ENCODE measurements around the gene ABCB8. TPM values are rescaled to one million over a fixed set of nuclear protein-coding genes. Genes with fewer than 3 reads are reported as not detected.

Gene ABCB8
- total and polyA plus RNA-seq, 11 donors = 13.6 to 34.5 (median 26.0) TPM

DNA sequence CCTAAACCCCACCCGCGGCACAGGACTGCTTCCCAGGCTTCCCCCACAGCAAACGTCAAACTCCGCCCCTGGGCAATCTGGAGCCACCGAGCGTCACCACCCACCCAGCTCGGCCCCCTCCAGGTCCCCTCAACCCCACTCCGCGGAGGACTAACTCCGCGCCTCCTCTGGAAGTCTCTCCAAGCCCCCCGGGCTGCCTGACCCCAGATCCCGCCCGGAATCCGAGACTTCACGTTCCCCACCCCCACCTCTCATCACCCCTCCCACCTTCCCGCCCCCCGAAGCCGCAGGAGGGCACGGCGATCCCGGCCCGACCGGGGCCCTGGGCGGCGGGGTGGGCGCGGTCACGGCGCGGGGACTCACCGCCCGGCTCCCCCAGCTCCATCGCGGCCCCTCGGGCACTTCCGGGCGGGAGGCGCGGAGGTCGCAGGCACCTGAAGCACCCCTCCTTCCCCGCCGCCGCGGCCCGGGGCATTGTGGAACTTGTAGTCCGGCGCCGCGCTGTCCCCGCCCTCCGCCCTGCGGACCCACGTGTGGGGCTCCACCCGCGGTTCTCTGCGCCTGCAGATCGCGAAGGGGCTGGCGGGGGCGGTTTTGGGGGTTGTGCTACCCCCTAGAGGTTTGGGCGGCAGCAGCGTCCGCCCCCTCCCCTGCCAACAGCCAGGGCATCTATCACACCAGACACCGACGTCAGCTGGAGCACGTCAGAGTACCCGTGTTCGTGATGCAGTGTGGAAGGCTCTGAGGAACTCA, 55.0 kb downstream of the ABCB8 start, which contains the start of gene TMUB1:
Gene TMUB1, minus strand, starts transcription at position 423 of the 753 bp plus-strand sequence. CDS start 930 bp downstream, outside the sequence.
- H3K9me3 ChIP-seq = no peaks in the 10 kb centered on the region
- peak within 1 kb of the TSS; percentile 72 to 99 (median 90) for H3K4me3 ChIP-seq
- H3K27me3 ChIP-seq = no peaks in the 10 kb centered on the region
- 1 to 2% (median 1%) methylated on average over 23 to 69 of the region's 69 CpGs for WGBS, 4 donors
- peak within 1 kb of the TSS; percentile 78 to 99 (median 94) for H3K27ac ChIP-seq
- TF ChIP-seq, protein P1, sequence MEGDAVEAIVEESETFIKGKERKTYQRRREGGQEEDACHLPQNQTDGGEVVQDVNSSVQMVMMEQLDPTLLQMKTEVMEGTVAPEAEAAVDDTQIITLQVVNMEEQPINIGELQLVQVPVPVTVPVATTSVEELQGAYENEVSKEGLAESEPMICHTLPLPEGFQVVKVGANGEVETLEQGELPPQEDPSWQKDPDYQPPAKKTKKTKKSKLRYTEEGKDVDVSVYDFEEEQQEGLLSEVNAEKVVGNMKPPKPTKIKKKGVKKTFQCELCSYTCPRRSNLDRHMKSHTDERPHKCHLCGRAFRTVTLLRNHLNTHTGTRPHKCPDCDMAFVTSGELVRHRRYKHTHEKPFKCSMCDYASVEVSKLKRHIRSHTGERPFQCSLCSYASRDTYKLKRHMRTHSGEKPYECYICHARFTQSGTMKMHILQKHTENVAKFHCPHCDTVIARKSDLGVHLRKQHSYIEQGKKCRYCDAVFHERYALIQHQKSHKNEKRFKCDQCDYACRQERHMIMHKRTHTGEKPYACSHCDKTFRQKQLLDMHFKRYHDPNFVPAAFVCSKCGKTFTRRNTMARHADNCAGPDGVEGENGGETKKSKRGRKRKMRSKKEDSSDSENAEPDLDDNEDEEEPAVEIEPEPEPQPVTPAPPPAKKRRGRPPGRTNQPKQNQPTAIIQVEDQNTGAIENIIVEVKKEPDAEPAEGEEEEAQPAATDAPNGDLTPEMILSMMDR (IDR thresholded peaks at IDR 0.05) = no peak
- TF ChIP-seq POLR2A (IDR thresholded peaks at IDR 0.05) = peak in 1 of 2 donors; percentile 75
- H3K4me1 ChIP-seq = peaks cover 20 to 73% (median 57%) of the 10 kb centered on the region in 12 donors
- DNase-seq (peak; percentile 80 to 93 (median 87)), ATAC-seq (peak in 3 of 4 donors; percentile 15 to 37 (median 31))
- intact Hi-C loops (cut with DNase I) = loop anchor here in 1 of 10 donors (2.0 kb wide), 1 partner anchor 24 kb away; the partner anchor contains the start of gene SLC4A2
- no peaks in the 10 kb centered on the region for H3K36me3 ChIP-seq

GRCh38 chr7:151083824-151084160, 55.5 kb downstream of the ABCB8 start:
- Histone ChIP-seq H3K4me1 (peaks cover 20 to 73% (median 57%) of the 10 kb centered on the region in 12 donors), H3K27me3 (no peaks in the 10 kb centered on the region), H3K4me3 (peak overlapping the region; percentile 72 to 99 (median 90)), H3K9me3 (no peaks in the 10 kb centered on the region), H3K27ac (peak overlapping the region in 10 of 12 donors; percentile 78 to 99 (median 93)), H3K36me3 (no peaks in the 10 kb centered on the region)
- DNase-seq = no peak
- TF ChIP-seq POLR2A (IDR thresholded peaks at IDR 0.05) = no peak
- TF ChIP-seq, protein P1 (IDR thresholded peaks at IDR 0.05) = no peak
- WGBS, 4 donors = 26 to 44% (median 30%) methylated on average over 2 to 3 of the region's 3 CpGs
- intact Hi-C loops (cut with DNase I) = loop anchor here in 1 of 10 donors (2.0 kb wide), 1 partner anchor 25 kb away; the partner anchor contains the start of gene SLC4A2
- no peak for ATAC-seq

GRCh38 chr7:151085329-151085690, 57.1 kb downstream of the ABCB8 start:
- no peaks in the 10 kb centered on the region for H3K27me3 ChIP-seq
- peak overlapping the region in 10 of 12 donors; percentile 43 to 96 (median 79) for H3K4me3 ChIP-seq
- peak overlapping the region; percentile 67 to 95 (median 89) for H3K27ac ChIP-seq
- ATAC-seq (no peak), DNase-seq (no peak)
- WGBS, 4 donors = 21 to 38% (median 33%) methylated on average over 5 of the region's 5 CpGs
- no peaks in the 10 kb centered on the region for H3K9me3 ChIP-seq
- intact Hi-C loops (cut with DNase I) = no loop called here
- TF ChIP-seq POLR2A (IDR thresholded peaks at IDR 0.05) = no peak
- TF ChIP-seq, protein P1 (IDR thresholded peaks at IDR 0.05) = no peak
- H3K4me1 ChIP-seq = peaks cover 14 to 74% (median 61%) of the 10 kb centered on the region in 12 donors
- no peaks in the 10 kb centered on the region for H3K36me3 ChIP-seq

Data from heart left ventricle (tissue), 16 donors.